GM21737 (cell line): ENCODE data around the gene FAM3C.

ENCODE experiments used
- ATAC-seq: cut with Tn5 transposase; IDR thresholded peaks from one replicate; pipeline ENCODE4 v1.9.1; 2021; ENCODE audit warnings: mild to moderate bottlenecking, moderate library complexity; ENCODE audit not compliant: unreplicated experiment

FAM3C gene

GRCh38 chr7:121411597-121411979 is 15.5 kb upstream of the FAM3C start:
- no peak for ATAC-seq

GRCh38 chr7:121410829-121411596 is 14.9 kb upstream of the FAM3C start:
- ATAC-seq, result peak; percentile 70

- no peak for ATAC-seq
Measured at GRCh38 chr7:121406944-121407343, 10.8 kb upstream of the FAM3C start.

GRCh38 chr7:121406461-121406860 is 10.4 kb upstream of the FAM3C start:
- no peak for ATAC-seq

GRCh38 chr7:121404348-121404747 is 8.2 kb upstream of the FAM3C start:
- no peak for ATAC-seq

GRCh38 chr7:121402701-121403100 is 6.6 kb upstream of the FAM3C start:
- no peak for ATAC-seq

- ATAC-seq, result no peak
Measured at GRCh38 chr7:121401896-121402295, 5.8 kb upstream of the FAM3C start.

- ATAC-seq, result no peak
Measured at GRCh38 chr7:121398246-121398645, 2.1 kb upstream of the FAM3C start.

- ATAC-seq, result no peak
Measured at GRCh38 chr7:121397822-121398221, 1.7 kb upstream of the FAM3C start.

GRCh38 chr7:121397361-121397760 is 1.3 kb upstream of the FAM3C start:
- ATAC-seq, result no peak

- peak; percentile 37 for ATAC-seq
Measured at GRCh38 chr7:121395494-121395960, 581 bp downstream of the FAM3C start.

GRCh38 chr7:121394709-121395140 is 1.4 kb downstream of the FAM3C start:
- ATAC-seq, result no peak

- no peak for ATAC-seq
Measured at GRCh38 chr7:121393005-121393366, 3.1 kb downstream of the FAM3C start.

GRCh38 chr7:121392277-121393004 is 3.7 kb downstream of the FAM3C start:
- ATAC-seq, result no peak

- ATAC-seq, result no peak
Measured at GRCh38 chr7:121391686-121392085, 4.4 kb downstream of the FAM3C start.

- no peak for ATAC-seq
Measured at GRCh38 chr7:121390617-121391016, 5.5 kb downstream of the FAM3C start.

- no peak for ATAC-seq
Measured at GRCh38 chr7:121390109-121390508, 6.0 kb downstream of the FAM3C start.

GRCh38 chr7:121388950-121389349 is 7.2 kb downstream of the FAM3C start:
- no peak for ATAC-seq

- peak; percentile 90 for ATAC-seq
Measured at GRCh38 chr7:121385800-121386179, 10.3 kb downstream of the FAM3C start.

- no peak for ATAC-seq
Measured at GRCh38 chr7:121385056-121385799, 10.9 kb downstream of the FAM3C start.

GRCh38 chr7:121384265-121384664 is 11.8 kb downstream of the FAM3C start:
- ATAC-seq, result no peak
